ENCODE data around the gene MAST4.

Gene MAST4

GRCh38 chr5:66697796-66698564 is 101.8 kb downstream of the MAST4 start:
- no peak for DNase-seq (ENCODE audit: low read depth, low spot score)

- no peak for DNase-seq (ENCODE audit: low read depth, low spot score)
Observed at GRCh38 chr5:66701244-66701643, 105.1 kb downstream of the MAST4 start.

- no peak for DNase-seq (ENCODE audit: low read depth, low spot score)
Observed at GRCh38 chr5:66702426-66702825, 106.2 kb downstream of the MAST4 start.

GRCh38 chr5:66704790-66705425 is 108.7 kb downstream of the MAST4 start:
- no peak for DNase-seq (ENCODE audit: low read depth, low spot score)

- DNase-seq (ENCODE audit: low read depth, low spot score), result no peak
Observed at GRCh38 chr5:66708368-66708767, 112.2 kb downstream of the MAST4 start.

GRCh38 chr5:66710557-66711088 is 114.4 kb downstream of the MAST4 start:
- DNase-seq (ENCODE audit: low read depth, low spot score), result no peak

GRCh38 chr5:66713998-66714397 is 117.8 kb downstream of the MAST4 start:
- no peak for DNase-seq (ENCODE audit: low read depth, low spot score)

GRCh38 chr5:66717455-66718373 is 121.5 kb downstream of the MAST4 start:
- no peak for DNase-seq (ENCODE audit: low read depth, low spot score)

GRCh38 chr5:66718374-66719002 is 122.3 kb downstream of the MAST4 start:
- DNase-seq (ENCODE audit: low read depth, low spot score), result no peak

- no peak for DNase-seq (ENCODE audit: low read depth, low spot score)
Observed at GRCh38 chr5:66720780-66721179, 124.6 kb downstream of the MAST4 start.

GRCh38 chr5:66722686-66723085 is 126.5 kb downstream of the MAST4 start:
- no peak for DNase-seq (ENCODE audit: low read depth, low spot score)

GRCh38 chr5:66724349-66725139 is 128.4 kb downstream of the MAST4 start:
- DNase-seq (ENCODE audit: low read depth, low spot score), result no peak

- no peak for DNase-seq (ENCODE audit: low read depth, low spot score)
Observed at GRCh38 chr5:66727630-66728029, 131.4 kb downstream of the MAST4 start.

GRCh38 chr5:66728049-66728448 is 131.9 kb downstream of the MAST4 start:
- no peak for DNase-seq (ENCODE audit: low read depth, low spot score)

GRCh38 chr5:66737096-66737495 is 140.9 kb downstream of the MAST4 start:
- no peak for DNase-seq (ENCODE audit: low read depth, low spot score)

GRCh38 chr5:66738136-66738535 is 141.9 kb downstream of the MAST4 start:
- no peak for DNase-seq (ENCODE audit: low read depth, low spot score)

- no peak for DNase-seq (ENCODE audit: low read depth, low spot score)
Observed at GRCh38 chr5:66739021-66739420, 142.8 kb downstream of the MAST4 start.

GRCh38 chr5:66739951-66740350 is 143.8 kb downstream of the MAST4 start:
- no peak for DNase-seq (ENCODE audit: low read depth, low spot score)

- DNase-seq (ENCODE audit: low read depth, low spot score), result no peak
Observed at GRCh38 chr5:66741394-66741793, 145.2 kb downstream of the MAST4 start.

GRCh38 chr5:66742083-66742895 is 146.1 kb downstream of the MAST4 start:
- no peak for DNase-seq (ENCODE audit: low read depth, low spot score)

All from activated naive CD8-positive, alpha-beta T cell treated with anti-CD3 and anti-CD28 coated beads, Interleukin-2, amount 50 U/mL, for 16 hours (primary cell).